Parathyroid adenoma (tissue), 2 donors: ENCODE measurements around the gene HBA1.
"Not testable (repeated sequence)": the region's sequence is repeated elsewhere in the genome, so short reads cannot be mapped to it uniquely, and the experiment has no call there.

Source experiments
- H2AFZ ChIP-seq: fragments of 300-600 bp; sonication (generic); one replicate; pipeline ENCODE4 v1.7.0; 2017; ENCODE audit warnings: antibody characterized with exemption, mild to moderate bottlenecking
- H3K27ac ChIP-seq: fragments of 300-600 bp; sonication (generic); one replicate; pipeline ENCODE4 v1.7.0; 2017
- H3K27me3 ChIP-seq: fragments of 300-600 bp; sonication (generic); one replicate; pipeline ENCODE4 v1.7.0; 2017; ENCODE audit warnings: low read length; ENCODE audit not compliant: control insufficient read depth, insufficient read depth
- H3K36me3 ChIP-seq: fragments of 300-600 bp; sonication (generic); one replicate; pipeline ENCODE4 v1.7.0; 2017; ENCODE audit warnings: low read length; ENCODE audit not compliant: control insufficient read depth, insufficient read depth
- H3K4me1 ChIP-seq: fragments of 300-600 bp; sonication (generic); one replicate; pipeline ENCODE4 v1.7.0; 2017; ENCODE audit warnings: control low read depth
- H3K4me2 ChIP-seq: fragments of 300-600 bp; sonication (generic); one replicate; pipeline ENCODE4 v1.7.0; 2017; ENCODE audit warnings: low read length
- H3K4me3 ChIP-seq: fragments of 300-600 bp; sonication (generic); one replicate; pipeline ENCODE4 v1.7.0; 2017; ENCODE audit warnings: low read depth, low read length
- H3K79me2 ChIP-seq: fragments of 300-600 bp; sonication (generic); one replicate; pipeline ENCODE4 v1.7.0; 2017; ENCODE audit warnings: control low read depth
- H3K9ac ChIP-seq: fragments of 300-600 bp; sonication (generic); one replicate; pipeline ENCODE4 v1.7.0; 2017; ENCODE audit warnings: mild to moderate bottlenecking
- H3K9me3 ChIP-seq: fragments of 300-600 bp; sonication (generic); one replicate; pipeline ENCODE4 v1.7.0; 2017; ENCODE audit warnings: low read length; ENCODE audit not compliant: control insufficient read depth
- CTCF ChIP-seq: fragments of 300-600 bp; sonication (generic); IDR thresholded peaks from one replicate; pipeline ENCODE4 v1.7.0; 2017; ENCODE audit warnings: antibody characterized with exemption, mild to moderate bottlenecking
- donor health status: primary hyperparathyroidism.

HBA1 gene

DNA sequence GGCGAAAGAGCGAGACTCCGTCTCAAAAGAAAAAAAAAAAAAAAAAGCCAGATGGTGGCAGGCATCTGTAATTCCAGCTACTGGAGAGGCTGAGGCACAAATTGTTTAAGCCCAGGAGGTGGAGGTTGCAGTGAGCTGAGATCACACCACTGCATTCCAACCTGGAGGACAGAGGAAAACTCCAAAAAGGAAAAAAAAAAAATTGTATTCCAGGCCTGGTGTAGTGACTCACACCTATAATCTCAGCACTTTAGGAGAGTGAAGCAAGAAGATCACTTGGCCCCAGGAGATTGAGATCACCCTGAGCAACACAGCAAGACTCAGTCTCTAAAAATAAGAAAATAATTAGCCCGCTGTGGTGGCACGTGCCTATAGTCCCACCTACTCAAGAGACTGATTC is 23.9 kb downstream of the HBA1 start:
- Histone ChIP-seq H3K4me1 (no peaks in the 10 kb centered on the region), H3K9me3 (no peaks in the 10 kb centered on the region), H3K79me2 (peaks cover 8% of the 10 kb centered on the region), H3K27ac (no peak overlapping the region), H3K4me3 (no peak overlapping the region), H3K9ac (no peak overlapping the region), H3K36me3 (no peaks in the 10 kb centered on the region), H3K27me3 (no peaks in the 10 kb centered on the region), H3K4me2 (no peak overlapping the region), H2AFZ (no peak overlapping the region)
- no peak for TF ChIP-seq CTCF

DNA sequence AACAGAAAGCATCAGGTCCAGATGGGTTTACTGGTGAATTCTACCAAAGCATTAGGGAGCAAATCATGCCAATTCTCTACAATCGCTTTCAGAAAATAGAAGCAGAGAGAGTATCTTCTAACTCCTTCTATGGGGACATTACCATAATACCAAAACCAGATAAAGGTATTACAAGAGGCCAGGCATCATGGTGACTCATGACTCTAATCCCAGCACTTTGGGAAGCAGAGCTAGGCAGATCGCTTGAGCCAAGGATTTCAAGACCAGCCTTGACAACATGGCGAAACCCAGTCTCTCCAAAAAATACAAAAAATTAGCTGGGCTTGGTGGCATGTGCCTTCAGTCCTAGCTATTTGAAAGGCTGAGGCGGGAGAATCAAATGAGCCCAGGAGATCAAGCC is 26.8 kb downstream of the HBA1 start:
- no peak for TF ChIP-seq CTCF
- no peaks in the 10 kb centered on the region for H3K27me3 ChIP-seq
- H3K9ac ChIP-seq, result no peak overlapping the region
- H3K4me1 ChIP-seq, result no peaks in the 10 kb centered on the region
- H3K9me3 ChIP-seq, result no peaks in the 10 kb centered on the region
- H3K4me3 ChIP-seq, result no peak overlapping the region
- H3K4me2 ChIP-seq, result no peak overlapping the region
- H3K79me2 ChIP-seq, result peaks cover 8% of the 10 kb centered on the region
- no peak overlapping the region for H2AFZ ChIP-seq
- no peak overlapping the region for H3K27ac ChIP-seq
- H3K36me3 ChIP-seq, result no peaks in the 10 kb centered on the region

DNA sequence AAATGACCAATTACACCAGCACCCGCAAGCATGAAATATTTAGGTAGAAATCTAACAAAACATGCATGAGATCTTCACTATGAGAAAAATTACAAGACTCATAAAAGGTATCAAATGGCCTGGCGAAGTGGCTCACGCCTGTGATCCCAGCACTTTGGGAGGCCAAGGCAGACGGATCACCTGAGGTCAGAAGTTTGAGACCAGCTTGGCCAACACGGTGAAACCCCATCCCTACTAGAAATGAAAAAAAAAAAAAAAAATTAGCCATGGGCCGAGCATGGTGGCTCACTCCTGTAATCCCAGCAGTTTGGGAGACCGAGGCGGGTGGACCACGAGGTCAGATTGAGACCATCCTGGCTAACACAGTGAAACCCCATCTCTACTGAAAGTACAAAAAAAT is 27.6 kb downstream of the HBA1 start:
- H3K4me2 ChIP-seq, H3K4me1 ChIP-seq, H3K9me3 ChIP-seq, H3K9ac ChIP-seq, H3K36me3 ChIP-seq, H2AFZ ChIP-seq, H3K27me3 ChIP-seq, H3K4me3 ChIP-seq, H3K27ac ChIP-seq, H3K79me2 ChIP-seq: not testable (repeated sequence)

DNA sequence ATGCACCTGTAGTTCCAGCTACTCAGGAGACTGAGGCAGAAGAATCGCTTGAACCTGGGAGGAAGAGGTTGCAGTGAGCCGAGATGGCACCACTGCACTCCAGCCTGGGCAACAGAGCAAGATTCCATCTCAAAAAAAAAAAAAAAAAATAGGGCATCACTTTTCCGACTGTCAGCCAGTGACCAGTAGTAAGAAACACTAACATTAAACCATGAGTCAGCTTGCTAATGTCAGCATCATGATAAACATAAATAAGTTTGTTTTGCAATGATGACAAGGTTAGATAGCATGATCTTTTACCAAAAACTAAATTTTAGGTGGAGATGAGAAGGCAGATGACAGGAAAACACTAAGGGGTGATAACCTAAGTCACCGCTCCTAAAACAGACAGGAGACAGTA is 32.9 kb downstream of the HBA1 start:
- not testable (repeated sequence) for H2AFZ ChIP-seq, H3K4me2 ChIP-seq, H3K27me3 ChIP-seq, H3K79me2 ChIP-seq, H3K36me3 ChIP-seq, H3K4me3 ChIP-seq, H3K9me3 ChIP-seq, H3K9ac ChIP-seq, H3K27ac ChIP-seq, H3K4me1 ChIP-seq

- not testable (repeated sequence) for H3K9ac ChIP-seq, H3K4me2 ChIP-seq, H3K27ac ChIP-seq, H3K36me3 ChIP-seq, H3K27me3 ChIP-seq, H3K9me3 ChIP-seq, H2AFZ ChIP-seq, H3K4me3 ChIP-seq, H3K4me1 ChIP-seq
- peaks cover 21% of the 10 kb centered on the region for H3K79me2 ChIP-seq
Observed at GRCh38 chr16:211631-212180, 35.2 kb downstream of the HBA1 start.

DNA sequence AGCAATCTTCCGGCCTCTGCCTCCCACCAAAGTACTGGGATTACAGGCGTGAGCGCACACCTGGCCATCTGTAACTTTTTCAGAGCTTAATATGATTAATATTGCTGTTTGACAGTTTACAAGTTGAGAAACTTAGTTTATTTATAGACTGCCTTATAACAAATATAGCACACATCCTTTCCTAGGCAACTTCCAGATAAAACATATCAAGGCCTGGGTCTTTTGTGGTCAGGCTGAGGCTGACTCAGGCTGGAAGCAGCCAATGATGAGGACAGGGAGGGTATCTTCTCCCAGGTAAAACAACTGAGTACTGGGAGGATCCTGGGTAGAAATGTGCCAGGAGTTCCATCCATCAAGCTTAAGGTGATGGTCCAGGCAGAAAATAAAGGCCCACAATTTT is 36.5 kb downstream of the HBA1 start:
- Histone ChIP-seq H3K27me3 (no peaks in the 10 kb centered on the region), H3K4me3 (no peak overlapping the region), H3K4me1 (peaks cover 5% of the 10 kb centered on the region), H3K79me2 (peaks cover 28% of the 10 kb centered on the region), H2AFZ (no peak overlapping the region), H3K27ac (no peak overlapping the region), H3K9me3 (no peaks in the 10 kb centered on the region), H3K4me2 (no peak overlapping the region), H3K9ac (no peak overlapping the region), H3K36me3 (no peaks in the 10 kb centered on the region)
- TF ChIP-seq CTCF, result no peak
